GM18499 (cell line): ENCODE results near the gene SMG6.

Experiments
- ATAC-seq: cut with Tn5 transposase; IDR thresholded peaks from one replicate; pipeline ENCODE4 v1.9.1; 2021; ENCODE audit warnings: moderate number of reproducible peaks; ENCODE audit not compliant: insufficient read depth, unreplicated experiment

The SMG6 gene

GRCh38 chr17:2120586-2121335, 182.8 kb downstream of the SMG6 start:
- no peak for ATAC-seq

GRCh38 chr17:2113279-2113622, 190.3 kb downstream of the SMG6 start:
- ATAC-seq = no peak

GRCh38 chr17:2111691-2112090, 191.9 kb downstream of the SMG6 start:
- no peak for ATAC-seq

GRCh38 chr17:2110436-2110835, 193.1 kb downstream of the SMG6 start:
- ATAC-seq = no peak

- no peak for ATAC-seq
These were observed 195.4 kb downstream of the SMG6 start for GRCh38 chr17:2108170-2108569.

- no peak for ATAC-seq
These were observed 196.1 kb downstream of the SMG6 start for GRCh38 chr17:2107506-2107905.

GRCh38 chr17:2107050-2107449, 196.5 kb downstream of the SMG6 start:
- ATAC-seq = no peak

GRCh38 chr17:2106308-2106955, 197.2 kb downstream of the SMG6 start:
- ATAC-seq = no peak

- no peak for ATAC-seq
These were observed 197.9 kb downstream of the SMG6 start for GRCh38 chr17:2105663-2106062.

- no peak for ATAC-seq
These were observed 200.4 kb downstream of the SMG6 start for GRCh38 chr17:2102931-2103809.

- ATAC-seq = no peak
These were observed 201.9 kb downstream of the SMG6 start for GRCh38 chr17:2101448-2102257.

GRCh38 chr17:2095536-2095910, 208.1 kb downstream of the SMG6 start:
- ATAC-seq = no peak

- no peak for ATAC-seq
These were observed 208.6 kb downstream of the SMG6 start for GRCh38 chr17:2094891-2095535.

- ATAC-seq = no peak
These were observed 210.2 kb downstream of the SMG6 start for GRCh38 chr17:2093349-2093748.

- ATAC-seq = no peak
These were observed 211.3 kb downstream of the SMG6 start for GRCh38 chr17:2092253-2092652.

GRCh38 chr17:2090804-2091534, 212.6 kb downstream of the SMG6 start:
- no peak for ATAC-seq

GRCh38 chr17:2090210-2090641, 213.4 kb downstream of the SMG6 start:
- ATAC-seq = no peak

- no peak for ATAC-seq
These were observed 214.6 kb downstream of the SMG6 start for GRCh38 chr17:2089021-2089422.

- ATAC-seq = no peak
These were observed 215.9 kb downstream of the SMG6 start for GRCh38 chr17:2087597-2088211.
